ENCODE data around the gene ELOVL2.

GRCh38 chr6:11065436-11066202 is 21.5 kb upstream of the ELOVL2 start:
- no peak for TF ChIP-seq CTCF (conservative IDR thresholded peaks at IDR 0.05; ENCODE audit: low read depth, low read length)
- no peak for TF ChIP-seq EZH2 (IDR thresholded peaks at IDR 0.05; ENCODE audit: borderline replicate concordance, low read depth, low read length, poor library complexity, severe bottlenecking)
